ENCODE results near the gene RPP14.

GRCh38 chr3:58329922-58330413 is 23.9 kb downstream of the RPP14 start:
- TF ChIP-seq, protein P1, sequence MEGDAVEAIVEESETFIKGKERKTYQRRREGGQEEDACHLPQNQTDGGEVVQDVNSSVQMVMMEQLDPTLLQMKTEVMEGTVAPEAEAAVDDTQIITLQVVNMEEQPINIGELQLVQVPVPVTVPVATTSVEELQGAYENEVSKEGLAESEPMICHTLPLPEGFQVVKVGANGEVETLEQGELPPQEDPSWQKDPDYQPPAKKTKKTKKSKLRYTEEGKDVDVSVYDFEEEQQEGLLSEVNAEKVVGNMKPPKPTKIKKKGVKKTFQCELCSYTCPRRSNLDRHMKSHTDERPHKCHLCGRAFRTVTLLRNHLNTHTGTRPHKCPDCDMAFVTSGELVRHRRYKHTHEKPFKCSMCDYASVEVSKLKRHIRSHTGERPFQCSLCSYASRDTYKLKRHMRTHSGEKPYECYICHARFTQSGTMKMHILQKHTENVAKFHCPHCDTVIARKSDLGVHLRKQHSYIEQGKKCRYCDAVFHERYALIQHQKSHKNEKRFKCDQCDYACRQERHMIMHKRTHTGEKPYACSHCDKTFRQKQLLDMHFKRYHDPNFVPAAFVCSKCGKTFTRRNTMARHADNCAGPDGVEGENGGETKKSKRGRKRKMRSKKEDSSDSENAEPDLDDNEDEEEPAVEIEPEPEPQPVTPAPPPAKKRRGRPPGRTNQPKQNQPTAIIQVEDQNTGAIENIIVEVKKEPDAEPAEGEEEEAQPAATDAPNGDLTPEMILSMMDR (conservative IDR thresholded peaks at IDR 0.05; ENCODE audit: low read depth in 2 of 2): no peak
- TF ChIP-seq EZH2 (IDR thresholded peaks at IDR 0.05; ENCODE audit: low read depth, unreplicated experiment): no peak
- no peak for TF ChIP-seq EZH2phosphoT487 (IDR thresholded peaks at IDR 0.05; ENCODE audit: unreplicated experiment)
- no peak for TF ChIP-seq STAT1 (IDR thresholded peaks at IDR 0.05; ENCODE audit: unreplicated experiment)
- TF ChIP-seq POLR2AphosphoS5 (IDR thresholded peaks at IDR 0.05; ENCODE audit: low read depth): no peak
- no peak for TF ChIP-seq REST (IDR thresholded peaks at IDR 0.05; ENCODE audit: unreplicated experiment)
- TF ChIP-seq JUNB (IDR thresholded peaks at IDR 0.05; ENCODE audit: unreplicated experiment): no peak
- no peak for TF ChIP-seq CREB1 (CRISPR knock-in tag; IDR thresholded peaks at IDR 0.05; ENCODE audit: low read depth)
- no peak for TF ChIP-seq ZNF331 (CRISPR knock-in tag; IDR thresholded peaks at IDR 0.05; ENCODE audit: low read depth)
- no peak for TF ChIP-seq ZNF114 (CRISPR knock-in tag; IDR thresholded peaks at IDR 0.05)
- TF ChIP-seq NANOG (IDR thresholded peaks at IDR 0.05; ENCODE audit: borderline replicate concordance): no peak

Data from GM23338 (cell line).